ENCODE results near the gene CYP2C8.

The CYP2C8 gene

DNA sequence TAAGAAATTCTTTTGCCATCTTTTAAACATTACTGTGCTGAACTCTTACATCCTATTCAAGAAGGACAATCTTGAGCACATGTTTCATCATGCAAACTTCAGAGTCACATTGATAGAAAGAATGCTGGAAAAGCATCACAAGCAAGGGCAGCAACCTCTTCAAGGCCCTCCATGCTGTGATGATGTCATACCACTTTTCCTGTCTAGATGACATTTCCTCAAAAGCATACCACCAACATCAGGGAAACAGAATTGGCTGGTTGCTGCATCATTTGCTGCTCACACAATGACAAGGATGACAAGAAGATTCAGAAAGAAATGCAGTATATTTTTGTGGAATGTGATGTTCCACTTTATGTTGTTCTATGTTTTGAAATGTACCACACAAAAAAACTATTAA lies 37.6 kb downstream of the CYP2C8 start:
- Mint-ChIP-seq H3K4me1 (ENCODE audit: low read depth) (no peaks in the 10 kb centered on the region), H3K9me3 (no peaks in the 10 kb centered on the region), H3K27me3 (no peaks in the 10 kb centered on the region), H3K27ac (no peak overlapping the region), H3K36me3 (ENCODE audit: low read depth) (no peaks in the 10 kb centered on the region), H3K4me3 (no peak overlapping the region)

DNA sequence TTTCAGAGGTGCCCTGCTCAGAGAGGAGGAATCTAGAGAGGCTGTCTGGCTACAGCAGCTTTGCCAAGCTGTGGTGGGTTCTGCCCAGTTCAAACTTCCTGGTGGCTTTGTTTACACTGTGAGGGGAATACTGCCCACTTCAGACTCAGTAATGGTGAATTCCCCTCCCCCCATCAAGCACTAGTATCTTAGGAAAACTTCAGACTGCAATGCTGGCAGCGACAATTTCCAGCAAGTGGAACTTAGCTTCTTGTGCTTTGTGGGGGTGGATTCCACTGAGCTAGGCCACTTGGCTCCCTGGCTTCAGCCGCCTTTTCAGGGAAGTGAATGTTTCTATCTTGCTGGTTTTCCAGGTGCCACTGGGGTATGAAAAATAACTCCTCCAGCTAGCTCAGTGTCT lies 42.8 kb downstream of the CYP2C8 start:
- Mint-ChIP-seq H3K27ac (no peak overlapping the region), H3K27me3 (no peaks in the 10 kb centered on the region)

DNA sequence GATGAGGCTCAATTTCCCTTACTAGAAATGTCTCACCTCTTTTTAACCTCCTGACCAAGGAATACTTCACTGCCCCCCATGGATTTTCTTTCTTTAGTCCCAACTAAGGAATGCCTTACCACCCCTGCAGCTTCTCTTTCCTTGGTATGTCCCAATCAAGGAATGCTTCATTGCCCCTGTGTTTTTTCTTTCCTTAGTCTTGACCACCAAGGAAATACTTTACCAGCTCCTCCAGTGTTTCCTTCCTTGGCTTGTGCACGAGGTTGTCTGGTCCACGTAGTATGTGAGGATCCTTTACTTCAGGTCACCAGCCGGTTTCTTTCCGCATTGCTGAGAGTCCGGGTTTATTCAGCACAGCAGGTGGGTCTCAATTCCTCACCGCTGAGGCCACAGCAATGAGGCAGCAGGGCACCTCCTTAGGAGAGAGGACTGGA lies 71.5 kb downstream of the CYP2C8 start:
- Mint-ChIP-seq H3K4me1 (ENCODE audit: low read depth) (no peaks in the 10 kb centered on the region), H3K4me3 (no peak overlapping the region), H3K36me3 (ENCODE audit: low read depth) (no peaks in the 10 kb centered on the region), H3K27me3 (no peaks in the 10 kb centered on the region), H3K27ac (no peak overlapping the region), H3K9me3 (peaks cover 8% of the 10 kb centered on the region)

More for the DNA sequence above, 42.8 kb downstream of the CYP2C8 start:
- Mint-ChIP-seq H3K36me3 (ENCODE audit: low read depth) (no peaks in the 10 kb centered on the region), H3K9me3 (peaks cover 5% of the 10 kb centered on the region), H3K4me3 (no peak overlapping the region), H3K4me1 (ENCODE audit: low read depth) (no peaks in the 10 kb centered on the region)

DNA sequence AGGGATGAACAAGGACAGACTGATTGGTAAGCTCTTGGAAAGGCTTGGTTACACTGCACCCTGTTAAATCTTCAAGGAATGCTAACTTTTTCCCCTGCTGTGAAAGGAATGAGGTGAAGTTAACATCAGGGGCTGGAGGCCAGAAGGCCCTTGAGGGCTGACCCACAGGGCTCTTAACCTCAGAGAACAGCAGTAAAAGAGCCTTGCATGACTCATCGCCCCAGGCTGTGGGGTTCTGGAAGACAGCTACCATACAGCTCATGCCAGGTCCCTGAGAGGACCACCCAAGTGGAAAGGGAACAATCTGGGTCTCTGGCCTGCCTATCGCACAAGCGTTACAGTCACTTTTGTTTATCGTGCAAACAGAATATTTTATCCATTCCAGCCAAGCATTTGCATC lies 76.5 kb downstream of the CYP2C8 start:
- no peaks in the 10 kb centered on the region for H3K4me1 Mint-ChIP-seq (ENCODE audit: low read depth)
- H3K27me3 Mint-ChIP-seq = no peaks in the 10 kb centered on the region
- H3K27ac Mint-ChIP-seq = no peak overlapping the region
- no peaks in the 10 kb centered on the region for H3K36me3 Mint-ChIP-seq (ENCODE audit: low read depth)
- H3K9me3 Mint-ChIP-seq = peaks cover 33% of the 10 kb centered on the region
- H3K4me3 Mint-ChIP-seq = no peak overlapping the region

DNA sequence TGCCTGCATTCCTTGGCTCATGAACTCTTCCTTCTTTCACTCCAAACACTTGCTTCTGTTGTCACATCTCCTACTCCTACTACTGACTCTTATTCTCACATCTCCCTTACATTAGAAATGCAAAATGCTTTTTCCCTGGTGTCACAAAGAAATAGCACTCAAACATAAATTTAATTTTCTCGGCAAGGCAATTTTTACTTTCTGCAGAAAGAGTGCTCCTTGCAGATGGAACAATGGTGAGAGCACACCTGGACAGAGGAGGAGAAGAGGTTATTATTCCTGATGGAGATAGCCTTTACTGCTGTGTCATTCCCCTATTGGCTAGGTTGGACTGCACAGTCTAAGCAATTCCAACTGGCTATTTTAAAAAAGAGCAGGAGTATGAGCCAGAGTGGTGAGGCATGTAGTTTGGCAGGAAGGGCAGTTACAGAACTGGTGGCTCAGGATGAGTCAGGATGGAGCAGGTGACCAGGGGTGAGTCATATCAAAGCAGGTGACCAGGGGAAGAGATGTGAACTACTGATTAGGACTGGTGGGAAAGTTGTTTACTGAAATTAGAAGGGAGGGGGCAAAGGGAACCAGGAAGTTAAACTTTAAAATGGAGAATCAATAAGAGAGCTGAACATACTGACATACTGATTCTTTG lies 77.9 kb downstream of the CYP2C8 start:
- Mint-ChIP-seq H3K27ac (no peak overlapping the region), H3K4me1 (ENCODE audit: low read depth) (no peaks in the 10 kb centered on the region), H3K36me3 (ENCODE audit: low read depth) (no peaks in the 10 kb centered on the region), H3K9me3 (peaks cover 36% of the 10 kb centered on the region), H3K27me3 (no peaks in the 10 kb centered on the region), H3K4me3 (no peak overlapping the region)

DNA sequence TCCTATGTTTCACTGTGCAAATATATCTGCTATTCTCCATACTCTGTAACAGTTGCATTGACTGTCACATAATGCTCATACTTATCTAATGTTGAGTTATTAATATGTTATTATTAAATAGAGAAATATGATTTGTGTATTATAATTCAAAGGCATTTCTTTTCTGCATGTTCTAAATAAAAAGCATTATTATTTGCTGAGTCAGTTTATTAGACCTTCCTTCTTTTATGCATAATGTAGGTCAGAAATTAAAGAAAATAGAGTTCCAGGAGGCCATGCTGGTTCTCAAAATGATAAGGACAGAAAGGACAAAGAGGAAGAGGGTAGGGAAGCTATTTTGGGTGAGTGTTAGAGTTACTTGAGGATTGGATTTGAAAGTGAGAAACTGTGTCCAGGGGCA lies 80.1 kb downstream of the CYP2C8 start:
- Mint-ChIP-seq H3K27ac (no peak overlapping the region), H3K27me3 (no peaks in the 10 kb centered on the region), H3K4me3 (no peak overlapping the region), H3K36me3 (ENCODE audit: low read depth) (no peaks in the 10 kb centered on the region), H3K9me3 (peaks cover 40% of the 10 kb centered on the region), H3K4me1 (ENCODE audit: low read depth) (no peaks in the 10 kb centered on the region)
